OCI-M2 (cell line): ENCODE measurements around the gene FYN.

Source experiments
- DNase-seq: peaks from one replicate; lab custom pipeline; 2025; ENCODE audit not compliant: unreplicated experiment; lab: John Stamatoyannopoulos, UW

FYN gene

GRCh38 chr6:111772381-111772780 is 100.9 kb downstream of the FYN start:
- DNase-seq, result no peak

DNA sequence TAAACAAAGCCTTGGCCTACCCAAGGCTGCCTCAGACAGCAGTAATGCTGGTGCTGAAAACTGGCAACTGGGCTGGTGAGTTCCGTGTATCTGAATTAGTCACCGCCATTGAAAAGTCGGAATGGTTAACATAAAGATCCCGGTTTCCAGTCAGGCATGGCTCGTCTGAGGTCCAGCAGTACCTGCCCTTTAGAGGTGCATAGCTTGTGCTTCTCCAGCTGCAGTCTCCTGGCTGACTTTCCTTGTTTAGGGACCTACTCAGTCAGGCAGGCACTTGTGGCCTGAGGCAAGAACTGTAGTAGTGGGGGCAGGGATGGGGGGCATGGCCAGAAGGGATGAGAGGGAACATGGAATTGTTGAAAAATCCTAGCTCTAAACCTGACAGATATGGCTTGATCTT is 101.6 kb downstream of the FYN start:
- no peak for DNase-seq

DNA sequence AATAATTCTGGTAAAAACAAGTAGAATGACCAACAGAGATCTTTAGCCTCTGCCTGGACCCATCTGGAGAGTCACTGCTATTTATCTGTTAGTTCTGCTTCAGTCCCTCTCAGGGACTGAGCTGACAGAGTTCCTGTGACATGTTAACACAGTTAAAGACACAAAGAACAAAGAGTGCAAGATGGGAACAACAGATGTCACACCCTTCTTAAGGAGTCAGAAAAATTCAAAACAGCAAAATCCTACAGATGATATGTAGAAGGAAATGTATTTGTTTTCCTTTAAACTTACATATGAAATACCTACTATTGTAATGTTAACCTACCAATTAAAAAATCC is 102.2 kb downstream of the FYN start:
- DNase-seq, result no peak

DNA sequence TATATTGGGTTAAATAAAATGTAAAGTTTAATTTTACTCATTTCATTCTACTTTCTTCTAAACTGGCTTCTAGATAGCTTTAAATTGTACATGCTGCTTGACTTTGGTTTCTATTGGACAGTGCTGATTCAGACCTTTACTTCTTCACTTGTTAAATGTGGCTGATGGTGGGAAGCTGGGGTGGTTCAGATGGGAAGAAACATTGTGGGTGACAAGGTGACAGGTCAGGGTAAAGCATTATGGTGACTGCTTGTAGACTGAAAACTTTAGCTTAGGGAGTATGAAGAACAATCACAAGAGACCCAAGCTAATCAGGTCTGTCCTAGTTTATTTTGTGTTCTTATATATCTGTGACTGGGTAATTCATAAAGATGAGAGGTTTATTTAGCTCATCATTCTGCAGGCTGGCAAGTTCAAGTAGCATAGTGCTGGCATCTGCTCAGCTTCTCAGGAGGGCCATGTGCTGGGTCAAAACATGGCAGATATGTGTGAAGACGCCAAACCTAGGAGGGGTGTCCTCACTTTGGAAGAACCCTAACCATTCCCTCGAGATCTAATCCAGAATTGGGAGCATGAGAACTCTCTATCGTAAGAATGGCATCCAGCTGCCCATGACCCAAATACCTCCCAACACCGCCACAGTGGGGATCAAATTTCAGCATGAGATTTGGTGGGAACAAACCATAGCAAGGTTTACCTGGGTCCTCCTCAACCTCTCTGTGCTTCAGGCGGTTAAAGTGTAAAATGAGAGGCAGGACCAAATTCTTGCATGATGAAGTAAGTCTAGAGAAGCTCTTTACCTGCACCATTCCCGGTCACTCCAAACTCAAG is 102.8 kb downstream of the FYN start:
- no peak for DNase-seq

- DNase-seq, result no peak
Measured at GRCh38 chr6:111769365-111770152, 103.7 kb downstream of the FYN start.

DNA sequence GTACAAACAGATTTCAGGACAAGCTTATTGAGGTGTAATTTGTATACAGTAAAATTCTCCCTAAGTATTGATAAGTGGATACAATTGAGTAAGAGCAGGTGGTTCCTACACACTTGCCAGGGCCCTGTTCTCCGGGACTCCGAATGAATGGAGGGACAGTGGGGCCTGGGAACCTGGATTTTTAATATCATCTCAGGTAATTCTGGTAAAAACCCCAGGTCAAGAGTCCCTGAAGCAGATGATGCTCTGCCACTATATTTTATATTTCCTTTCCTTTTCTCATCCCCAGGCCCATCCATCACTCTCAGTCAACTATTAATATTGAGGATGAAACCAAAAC is 104.9 kb downstream of the FYN start:
- DNase-seq, result no peak

DNA sequence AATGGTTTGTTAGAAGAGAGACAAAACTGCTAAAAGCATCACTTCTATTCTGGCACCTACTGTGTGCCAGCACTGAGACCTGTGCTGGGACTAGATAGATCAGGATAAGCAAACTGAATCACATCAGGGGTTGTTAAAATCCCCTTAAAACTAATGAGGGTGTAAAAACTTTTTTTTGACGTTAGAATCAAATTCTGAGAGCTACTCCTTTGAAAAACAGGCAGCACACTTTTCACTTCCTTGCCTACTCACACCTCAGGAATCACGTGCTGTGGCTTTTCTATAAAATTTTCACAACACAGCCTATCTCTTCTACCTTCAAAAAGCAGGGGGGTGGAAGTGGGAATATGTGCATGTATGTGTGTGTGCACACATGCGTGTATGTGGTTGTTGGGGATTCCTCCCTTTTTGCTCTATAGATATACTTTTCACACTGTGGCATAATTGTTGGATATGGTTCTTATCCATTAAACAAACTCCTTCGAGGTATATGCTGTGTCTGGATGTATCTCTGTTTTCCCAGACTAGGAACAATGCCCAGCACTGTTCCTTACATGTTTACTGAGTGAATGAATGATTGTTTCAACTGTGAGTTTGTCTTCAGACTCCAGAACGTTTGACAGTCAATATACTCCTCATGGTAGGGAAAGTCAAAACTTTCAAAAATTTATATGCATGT is 105.4 kb downstream of the FYN start:
- no peak for DNase-seq

- DNase-seq, result no peak
Measured at GRCh38 chr6:111766201-111766857, 106.9 kb downstream of the FYN start.

GRCh38 chr6:111765763-111766162 is 107.5 kb downstream of the FYN start:
- no peak for DNase-seq

DNA sequence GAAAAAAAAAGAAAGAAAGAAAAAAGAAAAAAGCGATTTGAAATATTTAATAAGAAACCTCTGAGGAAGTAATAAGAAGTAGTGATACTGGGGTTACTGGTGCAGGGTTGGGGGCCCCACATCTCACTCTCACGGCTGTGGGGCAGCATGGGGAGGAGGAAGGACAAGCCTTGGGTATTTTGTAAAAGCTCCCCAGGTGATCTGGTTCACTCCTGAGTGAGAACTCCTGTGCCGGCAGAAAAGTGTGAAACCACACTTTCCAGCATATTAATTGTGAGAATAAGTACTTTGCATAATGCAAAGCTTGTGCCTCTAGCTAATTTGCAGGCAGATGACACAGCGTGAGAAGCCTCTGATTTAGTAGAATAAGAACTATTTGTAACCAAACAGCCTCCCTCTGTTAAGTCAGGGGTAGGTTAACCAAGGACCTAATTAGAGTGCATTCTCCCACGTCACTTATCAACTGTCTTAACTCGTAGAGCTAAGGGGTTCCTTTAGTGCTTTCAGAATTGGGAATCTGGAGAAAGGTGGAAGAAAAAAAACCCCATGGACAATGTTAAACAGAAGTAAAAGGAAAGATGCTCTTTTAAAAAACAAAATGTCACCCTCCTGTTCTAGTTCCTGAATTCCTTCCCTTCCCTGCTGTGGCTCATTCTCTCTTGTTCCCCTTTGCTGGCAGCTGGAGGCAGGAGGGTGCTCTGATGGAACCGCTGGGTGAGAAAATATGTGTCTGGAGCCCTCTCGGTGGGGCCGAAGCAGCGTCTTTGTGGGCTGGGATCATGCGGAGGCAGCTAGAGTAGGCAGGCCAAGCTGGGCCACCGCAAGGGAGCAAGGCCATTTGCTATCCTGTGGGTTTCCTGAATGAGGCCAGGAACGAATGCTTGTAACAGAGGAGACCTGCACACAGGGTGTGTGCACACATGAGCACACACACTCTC is 108.7 kb downstream of the FYN start:
- DNase-seq, result no peak

DNA sequence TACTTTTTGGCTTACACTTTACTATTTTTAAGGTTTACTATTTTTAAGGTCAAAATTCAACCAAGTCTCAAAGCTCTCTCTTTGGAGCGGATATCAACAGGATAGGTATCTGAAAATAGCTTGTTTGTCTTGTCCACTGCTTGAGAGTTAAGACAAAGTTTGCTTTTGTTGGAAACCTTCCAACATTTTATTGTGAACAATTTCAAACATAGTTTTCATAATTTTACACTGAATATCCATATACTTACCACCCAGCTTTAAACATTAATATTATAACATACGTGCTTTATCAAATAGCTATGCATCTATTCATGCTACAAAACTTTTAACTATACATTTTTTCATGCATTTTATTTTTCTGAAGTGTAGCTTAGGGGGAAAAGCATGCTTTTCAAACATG is 109.9 kb downstream of the FYN start:
- DNase-seq, result no peak

DNA sequence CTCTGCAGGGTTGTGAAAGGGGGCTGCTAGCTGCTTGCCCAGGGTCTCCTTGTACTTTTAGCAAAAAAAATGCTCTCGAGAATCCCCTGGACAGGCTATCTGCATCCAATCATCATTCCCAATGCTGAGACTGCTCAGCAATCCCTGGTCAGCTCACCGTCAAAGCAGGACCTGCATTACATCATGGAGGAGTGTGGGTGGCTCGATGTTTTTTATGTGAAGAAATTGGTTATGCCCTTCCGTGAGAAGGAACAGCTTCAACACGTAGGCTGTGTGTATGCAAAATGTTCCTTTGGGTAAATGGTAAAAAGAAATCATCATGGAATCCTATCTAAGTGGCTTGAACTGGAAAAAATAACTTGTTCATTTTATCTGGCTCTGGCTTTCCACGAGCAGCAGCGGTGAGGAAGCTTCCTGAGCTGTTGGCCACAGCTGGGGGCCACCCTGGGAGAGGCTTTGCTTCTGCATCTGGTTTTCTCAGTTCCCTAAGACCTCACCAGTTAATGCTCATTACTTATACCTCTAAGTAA is 111.4 kb downstream of the FYN start:
- no peak for DNase-seq

DNA sequence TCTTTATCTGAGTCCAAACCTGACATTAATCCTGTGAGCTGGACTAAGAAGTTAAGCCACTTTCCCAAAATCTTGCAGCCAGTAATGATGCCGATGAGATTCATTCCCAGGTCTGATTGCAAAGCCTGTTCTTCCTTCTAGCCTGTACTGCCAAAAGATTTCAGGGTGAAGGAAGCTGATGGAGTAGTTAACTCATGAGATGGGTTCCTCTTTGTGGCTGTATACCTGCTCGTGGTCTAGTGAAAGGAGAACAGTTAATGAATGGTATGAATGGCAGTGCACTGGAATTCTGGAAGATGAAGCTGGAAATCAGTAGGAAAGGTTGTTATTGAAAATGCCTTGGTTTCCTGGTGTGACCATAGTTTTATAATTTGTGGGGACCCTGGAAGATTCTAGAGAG is 112.0 kb downstream of the FYN start:
- no peak for DNase-seq

- DNase-seq, result no peak
Measured at GRCh38 chr6:111759836-111760785, 113.1 kb downstream of the FYN start.

- no peak for DNase-seq
Measured at GRCh38 chr6:111759331-111759835, 113.9 kb downstream of the FYN start.

DNA sequence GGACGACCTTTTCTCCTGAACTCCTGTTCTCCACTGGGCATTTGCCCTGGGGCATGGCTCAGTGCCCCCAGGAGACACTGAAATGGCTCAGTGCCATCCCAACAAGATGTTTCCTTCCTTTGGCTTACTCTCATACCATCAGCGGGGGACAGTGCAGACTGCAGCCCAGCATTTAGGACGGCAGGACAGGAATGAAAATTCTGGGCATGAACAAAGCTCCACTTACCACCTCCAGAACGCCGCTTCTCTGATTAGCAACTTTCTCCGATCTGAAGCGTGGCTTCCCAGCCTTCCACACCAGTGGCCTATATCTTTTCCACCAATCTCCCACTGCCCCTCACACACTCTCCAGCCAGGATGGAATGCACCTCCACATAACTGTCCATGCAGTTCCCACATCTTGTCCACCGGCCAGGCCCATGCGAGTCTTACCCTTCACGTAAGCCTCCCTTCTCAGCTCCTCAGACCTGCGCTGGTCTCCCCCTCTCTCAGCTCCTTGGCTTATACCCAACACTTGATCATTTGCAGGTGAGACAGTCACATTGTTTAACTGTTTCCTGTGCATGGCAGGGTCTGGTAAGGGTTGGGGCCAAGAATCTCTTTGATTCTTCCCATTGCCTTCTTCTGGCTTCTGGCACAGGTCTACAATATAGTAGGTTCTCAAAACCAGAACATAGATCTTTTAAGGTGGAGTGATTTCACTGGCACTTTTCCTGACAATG is 114.5 kb downstream of the FYN start:
- DNase-seq, result no peak

DNA sequence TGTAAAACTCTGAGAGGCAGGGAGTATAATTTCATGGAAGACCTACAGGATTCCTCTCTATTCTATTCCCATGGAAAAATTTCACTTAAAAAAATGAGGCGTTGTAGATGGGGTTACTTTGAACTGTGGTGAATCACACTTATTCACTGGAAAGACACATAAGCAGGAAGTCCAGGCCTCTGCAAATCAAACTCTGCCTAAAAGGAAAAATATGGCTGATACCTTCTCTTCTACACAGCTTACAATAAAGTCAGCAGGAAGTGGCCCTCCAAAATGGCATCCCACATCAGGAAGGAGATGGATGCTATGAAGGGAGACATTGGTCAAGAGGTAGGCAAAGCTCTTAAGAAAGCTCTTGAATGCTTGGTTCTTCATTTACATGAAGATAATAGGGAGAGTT is 115.9 kb downstream of the FYN start:
- no peak for DNase-seq

- no peak for DNase-seq
Measured at GRCh38 chr6:111754423-111754822, 118.8 kb downstream of the FYN start.
